Glutamatergic neuron (in vitro differentiated cells): ENCODE measurements around the gene SHISAL2A. TPM values are rescaled to one million over a fixed set of nuclear protein-coding genes. Genes with fewer than 3 reads are reported as not detected.

Source experiments
- DNase-seq: peaks from one replicate; pipeline ENCODE4 v3.0.0; 2022
- H3K27ac Mint-ChIP-seq: one replicate; pipeline ENCODE4 v1.8.0; 2020; ENCODE audit warnings: mild to moderate bottlenecking, mixed read lengths, inconsistent platforms; ENCODE audit not compliant: unreplicated experiment
- H3K27me3 Mint-ChIP-seq: one replicate; pipeline ENCODE4 v1.8.0; 2020; ENCODE audit warnings: mild to moderate bottlenecking, moderate library complexity, mixed read lengths, inconsistent platforms; ENCODE audit not compliant: unreplicated experiment
- H3K36me3 Mint-ChIP-seq: one replicate; pipeline ENCODE4 v1.8.0; 2020; ENCODE audit warnings: mild to moderate bottlenecking, mixed read lengths, inconsistent platforms; ENCODE audit not compliant: unreplicated experiment
- H3K4me1 Mint-ChIP-seq: one replicate; pipeline ENCODE4 v1.8.0; 2020; ENCODE audit warnings: mild to moderate bottlenecking, low read depth, mixed read lengths, inconsistent platforms; ENCODE audit not compliant: unreplicated experiment
- H3K4me3 Mint-ChIP-seq: one replicate; pipeline ENCODE4 v1.8.0; 2020; ENCODE audit warnings: mild to moderate bottlenecking, mixed read lengths, inconsistent platforms; ENCODE audit not compliant: unreplicated experiment
- H3K9me3 Mint-ChIP-seq: one replicate; pipeline ENCODE4 v1.8.0; 2020; ENCODE audit warnings: mild to moderate bottlenecking, moderate library complexity, mixed read lengths, inconsistent platforms; ENCODE audit not compliant: unreplicated experiment
- CTCF ChIP-seq: fragments of 200-600 bp; sonication (generic); IDR thresholded peaks from one replicate; pipeline ENCODE4 v1.5.0; 2021; ENCODE audit not compliant: partially characterized antibody, unreplicated experiment
- total RNA-seq: library from RNA; stranded (reverse); fragmentation: NEBNext Ultra II Directional; extraction: Animal tissue kit (Norgen Biotek cat#: 25700); gene quantifications from one replicate; pipeline ENCODE4 v1.2.1, GENCODE V29; 2021; ENCODE audit not compliant: unreplicated experiment

Gene SHISAL2A
- total RNA-seq, 1 donor from 2014 or later = not detected

DNA sequence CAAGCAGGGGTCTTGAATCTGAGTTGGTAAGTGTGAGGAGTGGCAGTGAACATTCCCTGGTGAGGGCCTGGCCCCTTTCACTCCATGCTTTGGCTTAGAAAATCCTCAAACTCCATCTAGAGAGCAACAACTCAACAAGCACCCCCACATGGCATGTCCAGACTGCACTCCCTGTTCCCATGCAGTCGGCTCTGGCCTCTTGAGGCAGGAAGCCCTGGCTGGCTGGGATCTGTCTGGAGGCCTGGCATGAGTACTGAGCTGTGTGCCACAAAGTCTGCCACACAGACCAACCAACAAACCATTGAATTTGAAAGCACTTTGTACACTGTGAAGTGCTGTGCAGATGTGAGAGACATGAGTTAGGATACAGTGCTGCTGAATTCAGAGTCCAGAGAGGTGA, 40.0 kb downstream of the SHISAL2A start:
- Mint-ChIP-seq H3K9me3 (peaks cover 2% of the 10 kb centered on the region), H3K27me3 (peaks cover 4% of the 10 kb centered on the region), H3K4me1 (no peaks in the 10 kb centered on the region), H3K36me3 (no peaks in the 10 kb centered on the region), H3K27ac (no peak overlapping the region), H3K4me3 (no peak overlapping the region)
- DNase-seq = no peak
- no peak for TF ChIP-seq CTCF

GRCh38 chr1:52673513-52673912, 40.5 kb downstream of the SHISAL2A start:
- TF ChIP-seq CTCF = no peak
- DNase-seq = no peak
- Mint-ChIP-seq H3K27ac (no peak overlapping the region), H3K4me1 (no peaks in the 10 kb centered on the region), H3K4me3 (no peak overlapping the region), H3K27me3 (peaks cover 4% of the 10 kb centered on the region), H3K36me3 (no peaks in the 10 kb centered on the region), H3K9me3 (peaks cover 2% of the 10 kb centered on the region)

GRCh38 chr1:52674497-52675384, 41.8 kb downstream of the SHISAL2A start:
- H3K4me3 Mint-ChIP-seq = no peak overlapping the region
- H3K27ac Mint-ChIP-seq = no peak overlapping the region
- no peaks in the 10 kb centered on the region for H3K4me1 Mint-ChIP-seq
- TF ChIP-seq CTCF = no peak
- peaks cover 4% of the 10 kb centered on the region for H3K27me3 Mint-ChIP-seq
- no peaks in the 10 kb centered on the region for H3K36me3 Mint-ChIP-seq
- DNase-seq = no peak
- H3K9me3 Mint-ChIP-seq = no peaks in the 10 kb centered on the region

DNA sequence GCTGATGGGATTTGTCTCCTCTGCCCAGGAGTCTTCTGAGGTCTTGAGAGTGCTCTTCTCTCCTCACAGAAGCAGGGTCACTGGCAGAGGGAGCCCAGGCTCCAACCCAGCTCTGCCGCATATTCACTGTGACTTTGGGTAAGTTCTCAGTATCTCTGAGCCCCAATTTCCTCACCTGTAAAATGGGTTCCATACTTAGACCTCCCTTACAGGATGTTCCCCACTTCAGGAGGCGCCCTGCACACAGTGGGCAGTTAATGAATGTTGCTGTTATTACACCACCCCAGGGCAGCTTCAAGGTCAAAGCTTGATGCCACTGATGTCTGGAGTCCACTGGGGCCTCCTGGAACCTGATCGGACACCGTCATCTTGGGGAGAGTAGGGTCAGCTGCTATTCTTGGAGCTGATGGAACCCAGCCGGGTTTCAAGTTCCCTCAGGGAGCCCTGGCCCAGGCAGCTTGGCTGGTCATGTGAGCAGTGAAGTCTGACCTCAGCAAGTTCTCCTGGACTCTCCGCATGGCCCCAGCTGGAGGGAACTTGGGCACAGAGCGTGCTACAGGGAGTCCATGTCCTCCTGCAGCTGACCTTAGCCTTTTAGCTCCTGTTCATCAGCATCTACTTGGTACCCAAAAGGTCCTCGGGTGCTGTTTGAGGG, 43.4 kb downstream of the SHISAL2A start:
- TF ChIP-seq CTCF = no peak
- no peaks in the 10 kb centered on the region for H3K9me3 Mint-ChIP-seq
- no peak overlapping the region for H3K4me3 Mint-ChIP-seq
- no peaks in the 10 kb centered on the region for H3K4me1 Mint-ChIP-seq
- no peak for DNase-seq
- peaks cover 4% of the 10 kb centered on the region for H3K27me3 Mint-ChIP-seq
- no peak overlapping the region for H3K27ac Mint-ChIP-seq
- no peaks in the 10 kb centered on the region for H3K36me3 Mint-ChIP-seq
